ENCODE measurements around the gene UNC5C.

DNA sequence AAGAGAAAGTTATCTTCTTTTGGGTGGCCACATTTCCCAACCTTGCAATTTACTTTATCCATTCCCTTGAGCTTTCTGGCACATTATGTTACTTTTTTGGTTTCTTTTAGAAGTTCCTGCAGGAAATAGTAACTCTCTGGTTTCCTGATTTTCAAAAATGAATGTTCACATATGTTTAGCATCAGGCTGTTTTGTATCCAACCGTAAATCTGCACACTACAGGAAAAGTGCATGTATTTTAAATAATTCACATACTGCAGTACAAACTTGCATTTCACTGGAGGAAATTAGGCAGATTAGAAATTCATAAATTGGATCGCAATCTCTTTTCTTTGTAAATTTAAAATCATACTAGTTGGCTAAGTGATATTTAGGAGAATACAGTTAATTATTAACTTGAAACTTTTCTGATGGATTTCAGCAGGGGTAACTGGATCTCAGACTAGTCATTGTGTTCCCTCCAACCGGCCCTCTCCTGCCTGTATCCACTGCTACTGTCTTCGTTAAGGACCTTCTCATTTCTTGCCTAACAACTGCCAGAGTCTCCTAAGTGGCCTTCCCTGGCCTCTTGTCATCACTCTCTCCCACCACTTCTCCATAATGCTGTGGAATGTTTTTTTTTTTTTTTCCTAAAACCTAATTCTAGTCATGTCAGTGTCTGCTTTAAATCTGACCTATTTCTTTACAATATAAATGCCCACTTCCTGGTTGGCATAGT lies 137.2 kb downstream of the UNC5C start:
- TF ChIP-seq TCF12 (IDR thresholded peaks at IDR 0.05) (no peak), NRF1 (IDR thresholded peaks at IDR 0.05; ENCODE audit: low read depth, low read length) (no peak), CTCF (IDR thresholded peaks at IDR 0.05) (no peak), EP300 (IDR thresholded peaks at IDR 0.05; ENCODE audit: borderline replicate concordance in 1 of 2, low read depth in 1 of 2, low read length in 1 of 2) (no peak), FOXM1 (IDR thresholded peaks at IDR 0.05; ENCODE audit: low read depth) (no peak)
- TF ChIP-seq, protein P1, sequence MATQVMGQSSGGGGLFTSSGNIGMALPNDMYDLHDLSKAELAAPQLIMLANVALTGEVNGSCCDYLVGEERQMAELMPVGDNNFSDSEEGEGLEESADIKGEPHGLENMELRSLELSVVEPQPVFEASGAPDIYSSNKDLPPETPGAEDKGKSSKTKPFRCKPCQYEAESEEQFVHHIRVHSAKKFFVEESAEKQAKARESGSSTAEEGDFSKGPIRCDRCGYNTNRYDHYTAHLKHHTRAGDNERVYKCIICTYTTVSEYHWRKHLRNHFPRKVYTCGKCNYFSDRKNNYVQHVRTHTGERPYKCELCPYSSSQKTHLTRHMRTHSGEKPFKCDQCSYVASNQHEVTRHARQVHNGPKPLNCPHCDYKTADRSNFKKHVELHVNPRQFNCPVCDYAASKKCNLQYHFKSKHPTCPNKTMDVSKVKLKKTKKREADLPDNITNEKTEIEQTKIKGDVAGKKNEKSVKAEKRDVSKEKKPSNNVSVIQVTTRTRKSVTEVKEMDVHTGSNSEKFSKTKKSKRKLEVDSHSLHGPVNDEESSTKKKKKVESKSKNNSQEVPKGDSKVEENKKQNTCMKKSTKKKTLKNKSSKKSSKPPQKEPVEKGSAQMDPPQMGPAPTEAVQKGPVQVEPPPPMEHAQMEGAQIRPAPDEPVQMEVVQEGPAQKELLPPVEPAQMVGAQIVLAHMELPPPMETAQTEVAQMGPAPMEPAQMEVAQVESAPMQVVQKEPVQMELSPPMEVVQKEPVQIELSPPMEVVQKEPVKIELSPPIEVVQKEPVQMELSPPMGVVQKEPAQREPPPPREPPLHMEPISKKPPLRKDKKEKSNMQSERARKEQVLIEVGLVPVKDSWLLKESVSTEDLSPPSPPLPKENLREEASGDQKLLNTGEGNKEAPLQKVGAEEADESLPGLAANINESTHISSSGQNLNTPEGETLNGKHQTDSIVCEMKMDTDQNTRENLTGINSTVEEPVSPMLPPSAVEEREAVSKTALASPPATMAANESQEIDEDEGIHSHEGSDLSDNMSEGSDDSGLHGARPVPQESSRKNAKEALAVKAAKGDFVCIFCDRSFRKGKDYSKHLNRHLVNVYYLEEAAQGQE (IDR thresholded peaks at IDR 0.05; ENCODE audit: low read depth, low read length): no peak
